SK-N-SH (cell line): ENCODE measurements around the gene PIPOX.

Source experiments
- CHD2 ChIP-seq: fragments of 150-350 bp; IDR thresholded peaks from 2 replicates; pipeline ENCODE4 v1.6.1; 2018; ENCODE audit warnings: low read length; ENCODE audit not compliant: partially characterized antibody
- EP300 ChIP-seq, 2 experiments: IDR thresholded peaks; 2 replicates each; pipeline versions ENCODE4 v1.4.0 to v1.6.1; 2012; ENCODE audit warnings: borderline replicate concordance in 1 of 2, low read depth in 1 of 2, low read length in 1 of 2
- EZH2phosphoT487 ChIP-seq: fragments of 200-600 bp; sonication (generic); IDR thresholded peaks from 2 replicates; pipeline ENCODE4 v1.6.1; 2017; ENCODE audit warnings: low read depth, mixed run types, mild to moderate bottlenecking, antibody characterized with exemption, moderate library complexity, borderline replicate concordance
- GATA2 ChIP-seq: sonication (generic); formaldehyde crosslinking; IDR thresholded peaks from 2 replicates; pipeline ENCODE4 v1.5.0; 2020; ENCODE audit warnings: mild to moderate bottlenecking, missing genetic modification reagents
- MEF2A ChIP-seq: IDR thresholded peaks from 2 replicates; pipeline ENCODE4 v1.4.0; 2012; ENCODE audit warnings: low read depth, borderline replicate concordance
- MXI1 ChIP-seq: IDR thresholded peaks from 2 replicates; pipeline ENCODE4 v1.6.1; 2012; ENCODE audit warnings: mild to moderate bottlenecking, low read depth, low read length, improper control_type of control experiment
- POLR2AphosphoS5 ChIP-seq: IDR thresholded peaks from 2 replicates; pipeline ENCODE4 v1.6.1; 2012; ENCODE audit warnings: low read depth, low read length
- TF ChIP-seq, protein P1 (sequence below): fragments of 200-600 bp; sonication (generic); IDR thresholded peaks from 2 replicates; pipeline ENCODE4 v1.6.1; 2017; ENCODE audit warnings: antibody characterized with exemption, mild to moderate bottlenecking, moderate library complexity
- TF ChIP-seq, protein P2 (sequence below): IDR thresholded peaks from 2 replicates; pipeline ENCODE4 v1.4.0; 2012; ENCODE audit warnings: low read depth
- TF ChIP-seq, protein P3 (sequence below): IDR thresholded peaks from 2 replicates; pipeline ENCODE4 v1.4.0; 2012; ENCODE audit warnings: low read depth, borderline replicate concordance

DNA sequence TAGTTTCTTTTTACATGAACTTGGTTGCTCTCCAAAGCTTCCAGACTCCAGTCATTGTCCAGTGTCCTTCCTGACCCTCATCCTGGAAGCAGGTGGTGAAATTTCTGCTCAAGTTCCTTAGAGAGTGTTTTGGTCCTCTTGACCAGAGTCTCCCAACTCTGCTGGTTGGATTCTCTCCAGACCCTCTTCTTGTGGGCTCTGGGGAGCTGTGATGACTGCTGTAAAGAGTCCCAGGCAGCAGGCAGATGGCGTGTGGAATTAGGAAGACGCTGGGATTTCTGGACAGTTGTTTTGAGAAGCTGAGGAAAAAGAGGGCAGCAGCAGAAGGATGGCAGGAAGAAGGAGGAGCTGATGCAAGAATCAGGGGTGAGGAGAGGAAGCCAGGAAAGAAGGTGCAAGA, 35.5 kb upstream of the PIPOX start:
- TF ChIP-seq, protein P1, sequence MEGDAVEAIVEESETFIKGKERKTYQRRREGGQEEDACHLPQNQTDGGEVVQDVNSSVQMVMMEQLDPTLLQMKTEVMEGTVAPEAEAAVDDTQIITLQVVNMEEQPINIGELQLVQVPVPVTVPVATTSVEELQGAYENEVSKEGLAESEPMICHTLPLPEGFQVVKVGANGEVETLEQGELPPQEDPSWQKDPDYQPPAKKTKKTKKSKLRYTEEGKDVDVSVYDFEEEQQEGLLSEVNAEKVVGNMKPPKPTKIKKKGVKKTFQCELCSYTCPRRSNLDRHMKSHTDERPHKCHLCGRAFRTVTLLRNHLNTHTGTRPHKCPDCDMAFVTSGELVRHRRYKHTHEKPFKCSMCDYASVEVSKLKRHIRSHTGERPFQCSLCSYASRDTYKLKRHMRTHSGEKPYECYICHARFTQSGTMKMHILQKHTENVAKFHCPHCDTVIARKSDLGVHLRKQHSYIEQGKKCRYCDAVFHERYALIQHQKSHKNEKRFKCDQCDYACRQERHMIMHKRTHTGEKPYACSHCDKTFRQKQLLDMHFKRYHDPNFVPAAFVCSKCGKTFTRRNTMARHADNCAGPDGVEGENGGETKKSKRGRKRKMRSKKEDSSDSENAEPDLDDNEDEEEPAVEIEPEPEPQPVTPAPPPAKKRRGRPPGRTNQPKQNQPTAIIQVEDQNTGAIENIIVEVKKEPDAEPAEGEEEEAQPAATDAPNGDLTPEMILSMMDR, result no peak
- TF ChIP-seq, protein P2, sequence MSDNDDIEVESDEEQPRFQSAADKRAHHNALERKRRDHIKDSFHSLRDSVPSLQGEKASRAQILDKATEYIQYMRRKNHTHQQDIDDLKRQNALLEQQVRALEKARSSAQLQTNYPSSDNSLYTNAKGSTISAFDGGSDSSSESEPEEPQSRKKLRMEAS, result no peak
- TF ChIP-seq EZH2phosphoT487, result no peak
- TF ChIP-seq, protein P3, sequence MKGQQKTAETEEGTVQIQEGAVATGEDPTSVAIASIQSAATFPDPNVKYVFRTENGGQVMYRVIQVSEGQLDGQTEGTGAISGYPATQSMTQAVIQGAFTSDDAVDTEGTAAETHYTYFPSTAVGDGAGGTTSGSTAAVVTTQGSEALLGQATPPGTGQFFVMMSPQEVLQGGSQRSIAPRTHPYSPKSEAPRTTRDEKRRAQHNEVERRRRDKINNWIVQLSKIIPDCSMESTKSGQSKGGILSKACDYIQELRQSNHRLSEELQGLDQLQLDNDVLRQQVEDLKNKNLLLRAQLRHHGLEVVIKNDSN, result no peak
- TF ChIP-seq MXI1, result no peak
- no peak for TF ChIP-seq MEF2A
- TF ChIP-seq EP300 (IDR thresholded peaks at IDR 0.05; ENCODE audit: borderline replicate concordance in 1 of 2, low read depth in 1 of 2, low read length in 1 of 2), result no peak
- TF ChIP-seq POLR2AphosphoS5, result no peak
- TF ChIP-seq GATA2, result no peak
- TF ChIP-seq CHD2, result no peak
